C4-2B (cell line): ENCODE results near the gene HOXB7.
A peak's percentile ranks its signal among the peaks of the same experiment; 100 is the strongest.

Source experiments
- H3K27ac ChIP-seq: fragments of 450-650 bp; 2 replicates; pipeline ENCODE4 v1.5.1; 2017
- ZFX ChIP-seq: fragments of 450-650 bp; IDR thresholded peaks from 2 replicates; pipeline ENCODE4 v1.6.1; 2017
- TF ChIP-seq, protein P1 (sequence below): fragments of 450-650 bp; conservative IDR thresholded peaks from 2 replicates; pipeline ENCODE4 v1.5.1; 2017; ENCODE audit warnings: mild to moderate bottlenecking

HOXB7 gene

GRCh38 chr17:48610282-48611211 is at the start of gene HOXB7:
HOXB7 (minus strand) TSS chr17:48611017; CDS start chr17:48610918, 99 bp downstream.
- peak within 1 kb of the TSS; percentile 79 for H3K27ac ChIP-seq
- TF ChIP-seq, protein P1, sequence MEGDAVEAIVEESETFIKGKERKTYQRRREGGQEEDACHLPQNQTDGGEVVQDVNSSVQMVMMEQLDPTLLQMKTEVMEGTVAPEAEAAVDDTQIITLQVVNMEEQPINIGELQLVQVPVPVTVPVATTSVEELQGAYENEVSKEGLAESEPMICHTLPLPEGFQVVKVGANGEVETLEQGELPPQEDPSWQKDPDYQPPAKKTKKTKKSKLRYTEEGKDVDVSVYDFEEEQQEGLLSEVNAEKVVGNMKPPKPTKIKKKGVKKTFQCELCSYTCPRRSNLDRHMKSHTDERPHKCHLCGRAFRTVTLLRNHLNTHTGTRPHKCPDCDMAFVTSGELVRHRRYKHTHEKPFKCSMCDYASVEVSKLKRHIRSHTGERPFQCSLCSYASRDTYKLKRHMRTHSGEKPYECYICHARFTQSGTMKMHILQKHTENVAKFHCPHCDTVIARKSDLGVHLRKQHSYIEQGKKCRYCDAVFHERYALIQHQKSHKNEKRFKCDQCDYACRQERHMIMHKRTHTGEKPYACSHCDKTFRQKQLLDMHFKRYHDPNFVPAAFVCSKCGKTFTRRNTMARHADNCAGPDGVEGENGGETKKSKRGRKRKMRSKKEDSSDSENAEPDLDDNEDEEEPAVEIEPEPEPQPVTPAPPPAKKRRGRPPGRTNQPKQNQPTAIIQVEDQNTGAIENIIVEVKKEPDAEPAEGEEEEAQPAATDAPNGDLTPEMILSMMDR, result no peak
- TF ChIP-seq ZFX, result peak; percentile 70; the same call in 1 of the 2 replicates

GRCh38 chr17:48655913-48656312 is 45.1 kb upstream of the HOXB7 start:
- H3K27ac ChIP-seq, result no peak overlapping the region
- TF ChIP-seq ZFX, result no peak
- TF ChIP-seq, protein P1, result no peak

GRCh38 chr17:48649741-48650140 is 38.9 kb upstream of the HOXB7 start:
- no peak overlapping the region for H3K27ac ChIP-seq
- TF ChIP-seq, protein P1, result no peak
- TF ChIP-seq ZFX, result no peak

GRCh38 chr17:48647963-48648245 is 37.1 kb upstream of the HOXB7 start:
- TF ChIP-seq, protein P1, result no peak
- TF ChIP-seq ZFX, result no peak
- H3K27ac ChIP-seq, result no peak overlapping the region

GRCh38 chr17:48647103-48647962 is 36.5 kb upstream of the HOXB7 start:
- TF ChIP-seq, protein P1, result no peak
- TF ChIP-seq ZFX, result no peak
- no peak overlapping the region for H3K27ac ChIP-seq

- no peak overlapping the region for H3K27ac ChIP-seq
- TF ChIP-seq, protein P1, result no peak
- TF ChIP-seq ZFX, result no peak
These were observed 35.6 kb upstream of the HOXB7 start for GRCh38 chr17:48646183-48647102.
